VCaP (cell line): ENCODE results near the gene GRK1.

Source experiments
- H3K27ac ChIP-seq: fragments of 450-650 bp; 2 replicates; pipeline ENCODE4 v1.5.1; 2017
- CTCF ChIP-seq: fragments of 450-650 bp; conservative IDR thresholded peaks from 2 replicates; pipeline ENCODE4 v1.5.1; 2017; ENCODE audit warnings: mild to moderate bottlenecking, moderate library complexity

The GRK1 gene

GRCh38 chr13:113629866-113630265 is 37.2 kb upstream of the GRK1 start:
- TF ChIP-seq CTCF: no peak

GRCh38 chr13:113630296-113630695 is 36.7 kb upstream of the GRK1 start:
- no peak for TF ChIP-seq CTCF
- no peak overlapping the region for H3K27ac ChIP-seq

More at GRCh38 chr13:113629866-113630265, 37.2 kb upstream of the GRK1 start:
- peak overlapping the region; percentile 64; the same call in 1 of the 2 replicates for H3K27ac ChIP-seq

GRCh38 chr13:113630804-113631203 is 36.2 kb upstream of the GRK1 start:
- TF ChIP-seq CTCF: no peak
- no peak overlapping the region for H3K27ac ChIP-seq

GRCh38 chr13:113631341-113632095 is 35.5 kb upstream of the GRK1 start:
- TF ChIP-seq CTCF: no peak
- H3K27ac ChIP-seq: no peak overlapping the region

GRCh38 chr13:113632706-113633484 is 34.1 kb upstream of the GRK1 start:
- no peak for TF ChIP-seq CTCF
- H3K27ac ChIP-seq: no peak overlapping the region

GRCh38 chr13:113633485-113633873 is 33.5 kb upstream of the GRK1 start:
- no peak overlapping the region for H3K27ac ChIP-seq
- TF ChIP-seq CTCF: no peak

GRCh38 chr13:113634279-113635047 is 32.6 kb upstream of the GRK1 start:
- no peak for TF ChIP-seq CTCF
- no peak overlapping the region for H3K27ac ChIP-seq
